Vagina (tissue), 2 donors: ENCODE measurements around the gene HEPHL1. TPM values are rescaled to one million over a fixed set of nuclear protein-coding genes. Genes with fewer than 3 reads are reported as not detected.
A peak's percentile ranks its signal among the peaks of the same experiment; 100 is the strongest.

Experiments used
- DNase-seq, 2 donors: peaks; one replicate each; pipeline ENCODE4 v3.0.0-alpha.2; 2017; ENCODE audit errors: extremely low spot score in 2 of 2
- H3K27ac ChIP-seq: fragments of 200-600 bp; sonication (generic); one replicate; pipeline ENCODE4 v1.5.1; 2019
- H3K27me3 ChIP-seq: fragments of 200-600 bp; sonication (generic); one replicate; pipeline ENCODE4 v1.5.1; 2019
- H3K36me3 ChIP-seq, 2 donors: fragments of 200-600 bp; sonication (generic); one replicate each; pipeline ENCODE4 v1.5.1; 2017 to 2019
- H3K4me1 ChIP-seq: fragments of 200-600 bp; sonication (generic); one replicate; pipeline ENCODE4 v1.5.1; 2019
- H3K4me3 ChIP-seq, 2 donors: fragments of 200-600 bp; sonication (generic); 1 replicate in 1 of 2; 2 replicates in 1 of 2; pipeline ENCODE4 v1.5.1; 2016 to 2019
- H3K9me3 ChIP-seq: fragments of 200-600 bp; sonication (generic); one replicate; pipeline ENCODE4 v1.5.1; 2019
- POLR2A ChIP-seq, 2 donors: fragments of 450-650 bp; IDR thresholded peaks; one replicate each; pipeline ENCODE4 v1.6.1; 2017; ENCODE audit warnings: antibody characterized with exemption in 2 of 2, mild to moderate bottlenecking in 2 of 2, moderate library complexity in 2 of 2
- POLR2AphosphoS5 ChIP-seq, 2 donors: sonication (generic); formaldehyde crosslinking; IDR thresholded peaks; one replicate each; pipeline ENCODE4 v1.9.0; 2017; ENCODE audit warnings: antibody characterized with exemption in 2 of 2, mild to moderate bottlenecking in 2 of 2, low read depth in 1 of 2; ENCODE audit not compliant: insufficient read depth in 1 of 2
- intact Hi-C: fragments of 100-400 bp; cut with DNase I; formaldehyde crosslinking; loops from one replicate; pipeline ENCODE4 v1.15.1; 2023
- total RNA-seq: library from RNA; depleted of rRNA; stranded (reverse); fragments of >200 nt; gene quantifications from one replicate; pipeline ENCODE4 v1.2.3, GENCODE V29; 2016
- TF ChIP-seq, protein P1 (sequence below), 3 experiments: fragments of 450-650 bp in 2 of 3; fragments of 200-600 bp in 1 of 3; sonication (generic) in 1 of 3; IDR thresholded peaks; one replicate each; pipeline ENCODE4 v1.5.1; 2017 to 2019; ENCODE audit warnings: antibody characterized with exemption in 3 of 3, mild to moderate bottlenecking in 2 of 3, moderate library complexity in 2 of 3

The HEPHL1 gene
- total RNA-seq, 1 donor from 2014 or later: 1.7 TPM

DNA sequence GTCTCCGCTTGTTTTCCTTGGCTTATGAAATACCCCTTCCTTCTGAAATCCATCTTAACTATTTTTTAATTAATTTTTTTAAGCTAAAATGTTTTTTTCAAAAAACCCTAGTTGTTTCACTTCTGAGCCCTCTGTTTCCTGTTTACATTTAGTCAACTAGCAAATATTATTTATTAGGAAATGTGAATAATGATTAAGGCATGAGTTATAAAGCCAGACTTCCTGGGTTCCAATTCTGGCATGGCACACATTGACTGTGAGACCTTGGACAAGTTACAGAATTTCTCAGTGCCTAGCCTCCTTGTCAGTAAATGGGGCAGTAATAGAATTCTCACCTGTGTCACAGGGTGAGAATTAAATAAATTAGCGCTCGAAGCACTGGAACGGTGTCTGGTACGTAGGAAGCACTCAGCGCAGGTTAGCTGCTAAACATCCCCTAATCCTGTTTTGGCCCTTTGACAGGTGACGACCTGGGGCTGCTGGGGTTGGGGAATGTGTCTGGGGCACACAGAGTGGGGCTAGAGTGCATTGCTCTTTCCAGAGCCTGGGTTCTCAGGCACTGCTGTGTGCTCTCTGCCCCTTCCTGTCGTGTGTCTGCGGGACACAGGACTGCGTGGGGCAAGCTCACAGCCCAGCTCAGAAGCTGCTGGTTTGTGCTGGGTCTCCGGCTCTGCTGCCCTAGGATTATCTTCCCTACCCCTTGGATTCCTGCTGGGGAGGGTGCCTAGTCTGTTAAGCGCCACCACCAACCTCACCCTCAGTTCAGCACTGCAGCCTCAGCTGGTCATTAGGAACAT lies 120.6 kb downstream of the HEPHL1 start:
- H3K4me1 ChIP-seq: peaks cover 55% of the 10 kb centered on the region
- TF ChIP-seq POLR2A (IDR thresholded peaks at IDR 0.05): no peak
- peak in 1 of 2 donors; percentile 60 for DNase-seq
- no peaks in the 10 kb centered on the region for H3K27me3 ChIP-seq
- no peaks in the 10 kb centered on the region for H3K36me3 ChIP-seq
- intact Hi-C loops: no loop called here
- H3K9me3 ChIP-seq: no peaks in the 10 kb centered on the region
- no peak overlapping the region for H3K27ac ChIP-seq
- no peak overlapping the region for H3K4me3 ChIP-seq

DNA sequence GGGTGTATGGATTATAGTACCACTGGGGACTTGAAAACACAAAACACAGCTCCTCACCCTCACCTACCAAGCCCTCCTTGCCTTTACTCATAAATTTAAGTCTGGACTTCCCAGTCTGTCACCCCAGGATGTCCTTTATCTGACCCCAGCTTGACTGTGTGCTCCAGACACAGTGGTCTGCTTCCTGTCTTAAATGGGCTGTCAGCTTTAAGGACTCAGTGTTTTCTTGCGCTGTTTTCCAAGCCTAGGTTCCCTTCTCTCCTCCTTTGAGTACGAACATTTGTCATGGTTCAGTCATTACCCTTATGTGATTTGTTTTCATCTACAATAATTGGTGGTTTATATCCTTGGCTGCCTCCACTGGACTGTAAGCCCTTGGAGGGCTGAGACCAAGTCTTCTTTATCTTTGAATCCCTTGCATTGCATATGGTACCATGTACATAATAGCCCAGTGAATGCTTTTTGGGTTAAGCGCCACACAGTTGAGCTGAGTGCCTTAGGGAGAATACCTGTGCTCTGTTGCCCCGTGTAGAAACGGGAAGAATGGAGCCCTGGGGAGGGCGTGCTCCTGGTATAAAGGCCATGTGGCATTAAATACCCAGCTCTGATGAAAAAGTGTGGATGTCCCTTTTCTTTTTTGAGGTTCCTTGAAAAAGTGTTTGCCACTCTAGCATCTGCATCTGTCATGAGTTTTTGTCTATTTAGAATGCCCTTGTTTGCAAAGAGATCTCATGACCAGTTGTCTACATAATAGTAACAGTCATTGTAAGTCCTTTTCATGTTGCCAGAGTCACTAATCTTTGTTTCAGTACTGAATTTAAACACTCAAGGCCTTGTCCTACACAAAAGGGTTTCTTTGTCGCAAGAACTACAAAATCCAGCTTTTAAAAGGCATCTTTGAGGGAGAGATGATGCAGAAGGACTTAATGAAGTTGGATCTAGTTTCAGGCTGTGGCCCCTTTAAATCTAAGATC lies 121.4 kb downstream of the HEPHL1 start:
- Histone ChIP-seq H3K9me3 (no peaks in the 10 kb centered on the region), H3K4me3 (no peak overlapping the region), H3K27ac (no peak overlapping the region), H3K27me3 (no peaks in the 10 kb centered on the region), H3K36me3 (no peaks in the 10 kb centered on the region), H3K4me1 (peaks cover 54% of the 10 kb centered on the region)
- TF ChIP-seq, protein P1, sequence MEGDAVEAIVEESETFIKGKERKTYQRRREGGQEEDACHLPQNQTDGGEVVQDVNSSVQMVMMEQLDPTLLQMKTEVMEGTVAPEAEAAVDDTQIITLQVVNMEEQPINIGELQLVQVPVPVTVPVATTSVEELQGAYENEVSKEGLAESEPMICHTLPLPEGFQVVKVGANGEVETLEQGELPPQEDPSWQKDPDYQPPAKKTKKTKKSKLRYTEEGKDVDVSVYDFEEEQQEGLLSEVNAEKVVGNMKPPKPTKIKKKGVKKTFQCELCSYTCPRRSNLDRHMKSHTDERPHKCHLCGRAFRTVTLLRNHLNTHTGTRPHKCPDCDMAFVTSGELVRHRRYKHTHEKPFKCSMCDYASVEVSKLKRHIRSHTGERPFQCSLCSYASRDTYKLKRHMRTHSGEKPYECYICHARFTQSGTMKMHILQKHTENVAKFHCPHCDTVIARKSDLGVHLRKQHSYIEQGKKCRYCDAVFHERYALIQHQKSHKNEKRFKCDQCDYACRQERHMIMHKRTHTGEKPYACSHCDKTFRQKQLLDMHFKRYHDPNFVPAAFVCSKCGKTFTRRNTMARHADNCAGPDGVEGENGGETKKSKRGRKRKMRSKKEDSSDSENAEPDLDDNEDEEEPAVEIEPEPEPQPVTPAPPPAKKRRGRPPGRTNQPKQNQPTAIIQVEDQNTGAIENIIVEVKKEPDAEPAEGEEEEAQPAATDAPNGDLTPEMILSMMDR (IDR thresholded peaks at IDR 0.05): no peak
- no peak for TF ChIP-seq POLR2A (IDR thresholded peaks at IDR 0.05)
- TF ChIP-seq POLR2AphosphoS5 (IDR thresholded peaks at IDR 0.05; ENCODE audit: insufficient read depth in 1 of 2, low read depth in 1 of 2): no peak
- intact Hi-C loops: no loop called here
- DNase-seq: peak in 1 of 2 donors; percentile 37

DNA sequence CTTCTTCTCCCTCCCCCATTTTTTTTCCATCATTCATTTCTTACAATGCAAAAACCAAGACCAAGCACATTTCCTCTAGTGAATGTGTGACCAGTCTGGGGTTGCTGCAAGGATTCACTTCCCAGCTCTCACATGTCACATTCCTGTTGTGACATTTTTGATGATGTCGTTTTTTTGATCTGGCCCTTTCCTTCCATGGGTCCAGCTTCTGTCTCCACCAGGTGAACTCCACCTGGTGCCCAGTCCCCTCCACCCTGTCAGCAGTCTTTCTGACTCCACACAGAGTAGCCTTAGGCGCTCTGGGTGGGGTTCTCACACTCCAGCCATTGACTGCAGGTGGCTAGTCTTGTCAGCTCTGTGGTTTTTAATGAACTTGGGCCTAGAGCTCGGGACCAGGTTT lies 123.1 kb downstream of the HEPHL1 start:
- DNase-seq: peak in 1 of 2 donors; percentile 47
- no peaks in the 10 kb centered on the region for H3K9me3 ChIP-seq
- H3K4me3 ChIP-seq: no peak overlapping the region
- intact Hi-C loops: no loop called here
- H3K27ac ChIP-seq: no peak overlapping the region
- H3K27me3 ChIP-seq: no peaks in the 10 kb centered on the region
- H3K4me1 ChIP-seq: peaks cover 71% of the 10 kb centered on the region
- TF ChIP-seq POLR2AphosphoS5 (IDR thresholded peaks at IDR 0.05; ENCODE audit: insufficient read depth in 1 of 2, low read depth in 1 of 2): no peak
- no peak for TF ChIP-seq POLR2A (IDR thresholded peaks at IDR 0.05)
- TF ChIP-seq, protein P1 (IDR thresholded peaks at IDR 0.05): no peak
- H3K36me3 ChIP-seq: no peaks in the 10 kb centered on the region

DNA sequence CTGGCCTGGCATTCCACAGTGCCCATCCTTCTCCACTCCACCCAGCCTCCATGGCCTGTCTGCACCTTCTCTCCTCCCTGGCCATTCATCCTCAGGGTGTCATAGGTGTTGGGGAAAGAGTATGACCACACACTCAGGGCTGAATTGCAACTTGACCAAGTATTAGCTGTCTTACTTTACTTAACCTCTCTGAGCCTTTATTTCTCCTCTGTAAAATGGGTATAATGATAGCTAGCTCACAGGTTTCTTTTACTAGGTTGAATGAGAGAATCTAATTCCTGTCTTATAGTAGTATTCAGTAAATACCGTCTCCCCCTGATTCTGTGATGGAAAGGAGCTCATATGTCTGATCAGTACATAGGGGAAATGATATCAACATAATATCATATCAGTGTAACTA lies 123.5 kb downstream of the HEPHL1 start:
- no peaks in the 10 kb centered on the region for H3K27me3 ChIP-seq
- DNase-seq: peak in 1 of 2 donors; percentile 37
- no peak overlapping the region for H3K27ac ChIP-seq
- no peaks in the 10 kb centered on the region for H3K9me3 ChIP-seq
- H3K4me1 ChIP-seq: peaks cover 75% of the 10 kb centered on the region
- TF ChIP-seq POLR2A (IDR thresholded peaks at IDR 0.05): no peak
- H3K4me3 ChIP-seq: no peak overlapping the region
- no peaks in the 10 kb centered on the region for H3K36me3 ChIP-seq
- intact Hi-C loops: no loop called here

DNA sequence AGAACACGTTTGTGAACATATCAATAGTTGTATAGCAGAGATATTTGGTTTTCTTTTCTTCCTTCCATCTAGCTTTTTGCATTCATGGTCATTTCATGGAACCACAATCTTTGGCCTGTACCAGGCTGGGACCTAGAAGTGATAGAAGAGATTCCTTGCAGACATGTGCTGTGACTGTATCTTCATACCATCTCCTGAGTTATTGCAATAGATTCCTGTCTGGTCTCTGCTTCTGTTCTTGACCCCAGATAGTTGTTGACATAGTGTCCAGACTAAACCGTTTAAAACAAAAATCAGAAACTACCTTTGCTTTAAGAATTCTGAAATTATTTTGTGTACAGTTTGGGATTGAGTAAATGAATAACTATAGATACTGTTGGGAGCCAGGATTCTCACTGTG lies 124.3 kb downstream of the HEPHL1 start:
- no peaks in the 10 kb centered on the region for H3K9me3 ChIP-seq
- DNase-seq: peak in 1 of 2 donors; percentile 1
- no peaks in the 10 kb centered on the region for H3K36me3 ChIP-seq
- H3K27ac ChIP-seq: no peak overlapping the region
- TF ChIP-seq POLR2AphosphoS5 (IDR thresholded peaks at IDR 0.05; ENCODE audit: insufficient read depth in 1 of 2, low read depth in 1 of 2) (no peak), POLR2A (IDR thresholded peaks at IDR 0.05) (no peak)
- TF ChIP-seq, protein P1 (IDR thresholded peaks at IDR 0.05): no peak
- H3K4me3 ChIP-seq: no peak overlapping the region
- peaks cover 78% of the 10 kb centered on the region for H3K4me1 ChIP-seq
- intact Hi-C loops: no loop called here
- H3K27me3 ChIP-seq: no peaks in the 10 kb centered on the region
